NCI-H345 treated with DMSO at 0.1 percent for 48 hours (cell line): ENCODE measurements around the gene RAB25.
"Not testable (repeated sequence)": the region's sequence is repeated elsewhere in the genome, so short reads cannot be mapped to it uniquely, and the experiment has no call there.

ENCODE experiments used
- DNase-seq: peaks from one replicate; lab custom pipeline; 2025; ENCODE audit not compliant: unreplicated experiment; lab: John Stamatoyannopoulos, UW

Gene RAB25

GRCh38 chr1:156115514-156116374 is 54.8 kb downstream of the RAB25 start:
- no peak for DNase-seq

GRCh38 chr1:156116731-156117130 is 55.8 kb downstream of the RAB25 start:
- not testable (repeated sequence) for DNase-seq

GRCh38 chr1:156117414-156118176 is 56.6 kb downstream of the RAB25 start:
- DNase-seq = no peak

- DNase-seq = no peak
Measured at GRCh38 chr1:156118177-156118868, 57.4 kb downstream of the RAB25 start.

GRCh38 chr1:156119503-156120209 is 58.7 kb downstream of the RAB25 start:
- DNase-seq = no peak
